A172 (cell line): ENCODE measurements around the gene GARIN3. TPM values are rescaled to one million over a fixed set of nuclear protein-coding genes. Genes with fewer than 3 reads are reported as not detected.
"Not testable (repeated sequence)": the region's sequence is repeated elsewhere in the genome, so short reads cannot be mapped to it uniquely, and the experiment has no call there.

Source experiments
- DNase-seq: peaks from one replicate; pipeline ENCODE4 v3.0.0-alpha.2; 2015; ENCODE audit warnings: low spot score
- total RNA-seq: library from RNA; depleted of rRNA; stranded (reverse); fragments of >200 nt; shearing (Covaris generic); gene quantifications from 2 replicates; pipeline ENCODE4 v1.2.3, GENCODE V29; 2014

Gene GARIN3
- total RNA-seq, 1 experiment from 2014 or later, result not detected

- not testable (repeated sequence) for DNase-seq
Observed at GRCh38 chr5:157185122-157185521, 19.1 kb upstream of the GARIN3 start.

- no peak for DNase-seq
Observed at GRCh38 chr5:157184117-157184670, 18.1 kb upstream of the GARIN3 start.

GRCh38 chr5:157182143-157182757 lies 16.2 kb upstream of the GARIN3 start:
- no peak for DNase-seq

GRCh38 chr5:157180374-157181264 lies 14.6 kb upstream of the GARIN3 start, which contains the start of gene ITK:
Gene ITK (plus strand): TSS chr5:157180840. CDS start chr5:157180978, 138 bp downstream.
- no peak for DNase-seq

GRCh38 chr5:157178966-157179365 lies 12.9 kb upstream of the GARIN3 start:
- DNase-seq, result no peak

GRCh38 chr5:157177953-157178352 lies 11.9 kb upstream of the GARIN3 start:
- no peak for DNase-seq

GRCh38 chr5:157175071-157175612 lies 9.1 kb upstream of the GARIN3 start:
- no peak for DNase-seq

GRCh38 chr5:157172403-157172802 lies 6.3 kb upstream of the GARIN3 start:
- DNase-seq, result no peak

- DNase-seq, result no peak
Observed at GRCh38 chr5:157168286-157168685, 2.2 kb upstream of the GARIN3 start.

GRCh38 chr5:157167214-157167621 lies 1.2 kb upstream of the GARIN3 start:
- DNase-seq, result peak; percentile 90

- DNase-seq, result no peak
Observed at GRCh38 chr5:157165668-157166067, 396 bp downstream of the GARIN3 start.

GRCh38 chr5:157165261-157165660 lies 803 bp downstream of the GARIN3 start:
- DNase-seq, result no peak

GRCh38 chr5:157164521-157164920 lies 1.5 kb downstream of the GARIN3 start:
- DNase-seq, result no peak

- no peak for DNase-seq
Observed at GRCh38 chr5:157162919-157163510, 3.0 kb downstream of the GARIN3 start.

- DNase-seq, result no peak
Observed at GRCh38 chr5:157161996-157162395, 4.1 kb downstream of the GARIN3 start.

- DNase-seq, result no peak
Observed at GRCh38 chr5:157160001-157160400, 6.1 kb downstream of the GARIN3 start.

GRCh38 chr5:157159209-157159751 lies 6.8 kb downstream of the GARIN3 start:
- DNase-seq, result no peak

GRCh38 chr5:157157293-157157891 lies 8.7 kb downstream of the GARIN3 start:
- no peak for DNase-seq

GRCh38 chr5:157155297-157155696 lies 10.8 kb downstream of the GARIN3 start:
- DNase-seq, result no peak

GRCh38 chr5:157150995-157151394 lies 15.1 kb downstream of the GARIN3 start:
- DNase-seq, result no peak
